ENCODE measurements around the gene TMEM52. TPM values are rescaled to one million over a fixed set of nuclear protein-coding genes. Genes with fewer than 3 reads are reported as not detected.
"Not testable (repeated sequence)": the region's sequence is repeated elsewhere in the genome, so short reads cannot be mapped to it uniquely, and the experiment has no call there.

Gene TMEM52
- total and polyA plus RNA-seq, 7 experiments from 2014 or later, result 0.45 to 1.1 TPM; not detected in 5

GRCh38 chr1:1891349-1892078, 27.6 kb downstream of the TMEM52 start:
- peaks cover 33 to 50% of the 10 kb centered on the region in 2 donors for H3K4me1 ChIP-seq (ENCODE audit: control insufficient read depth in 2 of 2, insufficient read depth in 2 of 2, low read length in 2 of 2)
- Mint-ChIP-seq H3K4me1 (peaks cover 37 to 74% (median 59%) of the 10 kb centered on the region in 7 donors), H3K27me3 (peaks cover 0 to 5% (median 0%) of the 10 kb centered on the region in 5 donors), H3K9me3 (peaks cover 0 to 2% (median 0%) of the 10 kb centered on the region in 11 donors), H3K4me3 (peak overlapping the region; percentile 80 to 100 (median 90)), H3K36me3 (peaks cover 0 to 10% (median 0%) of the 10 kb centered on the region in 5 donors), H3K27ac (peak overlapping the region; percentile 82 to 98 (median 95))
- H3K36me3 ChIP-seq (ENCODE audit: control insufficient read depth in 2 of 3, insufficient read depth in 3 of 3, low read length in 3 of 3), result no peaks in the 10 kb centered on the region
- H3K27ac ChIP-seq (ENCODE audit: low read depth, low read length), result peak overlapping the region; percentile 96
- H3K27me3 ChIP-seq (ENCODE audit: control insufficient read depth in 2 of 2, insufficient read depth in 2 of 2, low read length in 2 of 2), result no peaks in the 10 kb centered on the region
- intact Hi-C loops (cut with micrococcal nuclease), result loop anchor here (1.0 kb wide), 4 partner anchors 18 to 775 kb away; partner anchors contain the start of genes TMEM52 (in 2 of the 2) and C1orf159 (in 1 of the 2)
- POLR2A ChIA-PET, result interaction anchor here (1.0 to 1.5 kb wide), 6 partner anchors 12 to 338 kb away, joined by 3 to 12 read pairs (median 4); no protein-coding TSS in a partner anchor
- DNase-seq (peak in 7 of 9 donors; percentile 28 to 86 (median 58)), ATAC-seq (peak; percentile 67)
- CTCF ChIA-PET, result interaction anchor here (0.8 to 1.6 kb wide), 2 partner anchors 16 to 17 kb away, joined by 3 read pairs; no protein-coding TSS in a partner anchor
- H3K9me3 ChIP-seq (ENCODE audit: control insufficient read depth in 2 of 3, low read length in 3 of 3), result no peaks in the 10 kb centered on the region
- H3K4me3 ChIP-seq (ENCODE audit: low read length), result peak overlapping the region; percentile 64

- Mint-ChIP-seq H3K27me3 (peaks cover 0 to under 1% (median 0%) of the 10 kb centered on the region in 5 donors), H3K27ac (peak within 1 kb of the TSS; percentile 89 to 98 (median 95)), H3K4me1 (peaks cover 41 to 76% (median 61%) of the 10 kb centered on the region in 7 donors), H3K36me3 (peaks cover 0 to 12% (median 0%) of the 10 kb centered on the region in 5 donors), H3K9me3 (peaks cover 0 to 2% (median 0%) of the 10 kb centered on the region in 11 donors), H3K4me3 (peak within 1 kb of the TSS; percentile 83 to 100 (median 90))
- no peaks in the 10 kb centered on the region for H3K27me3 ChIP-seq (ENCODE audit: control insufficient read depth in 2 of 2, insufficient read depth in 2 of 2, low read length in 2 of 2)
- no peaks in the 10 kb centered on the region for H3K9me3 ChIP-seq (ENCODE audit: control insufficient read depth in 2 of 3, low read length in 3 of 3)
- peak within 1 kb of the TSS; percentile 64 for H3K4me3 ChIP-seq (ENCODE audit: low read length)
- DNase-seq, result peak; percentile 80 to 96 (median 93)
- H3K27ac ChIP-seq (ENCODE audit: low read depth, low read length), result peak within 1 kb of the TSS; percentile 96
- CTCF ChIA-PET, result no interaction called here
- intact Hi-C loops (cut with micrococcal nuclease), result loop anchor here (1.0 kb wide), 4 partner anchors 19 to 774 kb away; partner anchors contain the start of genes TMEM52 (in 2 of the 2) and C1orf159 (in 1 of the 2)
- POLR2A ChIA-PET, result interaction anchor here (1.0 to 1.5 kb wide), 3 partner anchors 15 to 237 kb away, joined by 3 to 12 read pairs (median 7); no protein-coding TSS in a partner anchor
- no peaks in the 10 kb centered on the region for H3K36me3 ChIP-seq (ENCODE audit: control insufficient read depth in 2 of 3, insufficient read depth in 3 of 3, low read length in 3 of 3)
- peak; percentile 88 for ATAC-seq
- peaks cover 36 to 52% of the 10 kb centered on the region in 2 donors for H3K4me1 ChIP-seq (ENCODE audit: control insufficient read depth in 2 of 2, insufficient read depth in 2 of 2, low read length in 2 of 2)
Observed at GRCh38 chr1:1890506-1891348, 28.4 kb downstream of the TMEM52 start, which contains the start of gene GNB1. Gene GNB1, minus strand, starts transcription at chr1:1891087. Its CDS starts 65,634 bp downstream, at chr1:1825453.

GRCh38 chr1:1889847-1890505, 29.1 kb downstream of the TMEM52 start:
- Mint-ChIP-seq H3K36me3 (peaks cover 0 to 12% (median 0%) of the 10 kb centered on the region in 5 donors), H3K4me3 (peak overlapping the region; percentile 76 to 100 (median 86)), H3K9me3 (peaks cover 0 to 2% (median 0%) of the 10 kb centered on the region in 11 donors), H3K27ac (peak overlapping the region; percentile 25 to 94 (median 88)), H3K4me1 (peaks cover 39 to 69% (median 56%) of the 10 kb centered on the region in 7 donors), H3K27me3 (no peaks in the 10 kb centered on the region)
- Histone ChIP-seq H3K36me3 (ENCODE audit: control insufficient read depth in 2 of 3, insufficient read depth in 3 of 3, low read length in 3 of 3) (no peaks in the 10 kb centered on the region), H3K27ac (ENCODE audit: low read depth, low read length) (peak overlapping the region; percentile 96), H3K9me3 (ENCODE audit: control insufficient read depth in 2 of 3, low read length in 3 of 3) (no peaks in the 10 kb centered on the region), H3K27me3 (ENCODE audit: control insufficient read depth in 2 of 2, insufficient read depth in 2 of 2, low read length in 2 of 2) (no peaks in the 10 kb centered on the region), H3K4me3 (ENCODE audit: low read length) (peak overlapping the region; percentile 55), H3K4me1 (ENCODE audit: control insufficient read depth in 2 of 2, insufficient read depth in 2 of 2, low read length in 2 of 2) (peaks cover 36 to 47% of the 10 kb centered on the region in 2 donors)
- intact Hi-C loops (cut with micrococcal nuclease), result loop anchor here (2.0 to 5.0 kb wide), 2 partner anchors 48 to 109 kb away; no protein-coding TSS in a partner anchor
- ChIA-PET POLR2A (interaction anchor here (0.6 to 1.0 kb wide), 2 partner anchors 12 to 110 kb away, joined by 3 read pairs; no protein-coding TSS in a partner anchor), CTCF (no interaction called here)
- ATAC-seq (peak; percentile 20), DNase-seq (peak in 8 of 9 donors; percentile 34 to 69 (median 40))

- H3K4me1 Mint-ChIP-seq, result peaks cover 36 to 69% (median 48%) of the 10 kb centered on the region in 7 donors
- intact Hi-C loops (cut with micrococcal nuclease), result loop anchor here (2.0 to 5.0 kb wide), 2 partner anchors 47 to 108 kb away; no protein-coding TSS in a partner anchor
Observed at GRCh38 chr1:1889090-1889750, 29.9 kb downstream of the TMEM52 start.

GRCh38 chr1:1883890-1884289, 35.2 kb downstream of the TMEM52 start:
- peak overlapping the region in 6 of 9 donors; percentile 19 to 69 (median 38) for H3K27ac Mint-ChIP-seq
- H3K36me3 ChIP-seq (ENCODE audit: control insufficient read depth in 2 of 3, insufficient read depth in 3 of 3, low read length in 3 of 3); H3K27me3 Mint-ChIP-seq; H3K9me3 ChIP-seq (ENCODE audit: control insufficient read depth in 2 of 3, low read length in 3 of 3); H3K27me3 ChIP-seq (ENCODE audit: control insufficient read depth in 2 of 2, insufficient read depth in 2 of 2, low read length in 2 of 2); H3K9me3 Mint-ChIP-seq; ATAC-seq; POLR2A ChIA-PET; CTCF ChIA-PET; intact Hi-C loops (cut with micrococcal nuclease); DNase-seq; H3K4me3 ChIP-seq (ENCODE audit: low read length); H3K27ac ChIP-seq (ENCODE audit: low read depth, low read length): not testable (repeated sequence)
- peaks cover 58 to 88% (median 67%) of the 10 kb centered on the region in 7 donors for H3K4me1 Mint-ChIP-seq
- peaks cover 1 to 14% (median 5%) of the 10 kb centered on the region in 5 donors for H3K36me3 Mint-ChIP-seq
- H3K4me1 ChIP-seq (ENCODE audit: control insufficient read depth in 2 of 2, insufficient read depth in 2 of 2, low read length in 2 of 2), result peaks cover 51 to 62% of the 10 kb centered on the region in 2 donors
- peak overlapping the region in 6 of 10 donors; percentile 36 to 69 (median 42) for H3K4me3 Mint-ChIP-seq

More at GRCh38 chr1:1889090-1889750, 29.9 kb downstream of the TMEM52 start:
- peak overlapping the region; percentile 25 to 94 (median 88) for H3K27ac Mint-ChIP-seq
- ChIA-PET POLR2A (interaction anchor here (0.6 to 1.6 kb wide), 3 partner anchors 9 to 109 kb away, joined by 3 to 8 read pairs (median 3); no protein-coding TSS in a partner anchor), CTCF (no interaction called here)
- Histone ChIP-seq H3K9me3 (ENCODE audit: control insufficient read depth in 2 of 3, low read length in 3 of 3) (no peaks in the 10 kb centered on the region), H3K27me3 (ENCODE audit: control insufficient read depth in 2 of 2, insufficient read depth in 2 of 2, low read length in 2 of 2) (no peaks in the 10 kb centered on the region), H3K4me1 (ENCODE audit: control insufficient read depth in 2 of 2, insufficient read depth in 2 of 2, low read length in 2 of 2) (peaks cover 38 to 39% of the 10 kb centered on the region in 2 donors), H3K27ac (ENCODE audit: low read depth, low read length) (peak overlapping the region; percentile 96), H3K4me3 (ENCODE audit: low read length) (peak overlapping the region; percentile 55), H3K36me3 (ENCODE audit: control insufficient read depth in 2 of 3, insufficient read depth in 3 of 3, low read length in 3 of 3) (no peaks in the 10 kb centered on the region)
- no peaks in the 10 kb centered on the region for H3K27me3 Mint-ChIP-seq
- ATAC-seq (no peak), DNase-seq (no peak)
- H3K36me3 Mint-ChIP-seq, result peaks cover 0 to 12% (median 0%) of the 10 kb centered on the region in 5 donors
- peak overlapping the region; percentile 76 to 100 (median 86) for H3K4me3 Mint-ChIP-seq
- peaks cover 0 to 2% (median 0%) of the 10 kb centered on the region in 11 donors for H3K9me3 Mint-ChIP-seq

All from naive thymus-derived CD4-positive, alpha-beta T cell (primary cell).